ENCODE results near the gene SYTL2.

- no peak for TF ChIP-seq EZH2phosphoT487 (IDR thresholded peaks at IDR 0.05; ENCODE audit: borderline replicate concordance, low read length)
- TF ChIP-seq, protein P1, sequence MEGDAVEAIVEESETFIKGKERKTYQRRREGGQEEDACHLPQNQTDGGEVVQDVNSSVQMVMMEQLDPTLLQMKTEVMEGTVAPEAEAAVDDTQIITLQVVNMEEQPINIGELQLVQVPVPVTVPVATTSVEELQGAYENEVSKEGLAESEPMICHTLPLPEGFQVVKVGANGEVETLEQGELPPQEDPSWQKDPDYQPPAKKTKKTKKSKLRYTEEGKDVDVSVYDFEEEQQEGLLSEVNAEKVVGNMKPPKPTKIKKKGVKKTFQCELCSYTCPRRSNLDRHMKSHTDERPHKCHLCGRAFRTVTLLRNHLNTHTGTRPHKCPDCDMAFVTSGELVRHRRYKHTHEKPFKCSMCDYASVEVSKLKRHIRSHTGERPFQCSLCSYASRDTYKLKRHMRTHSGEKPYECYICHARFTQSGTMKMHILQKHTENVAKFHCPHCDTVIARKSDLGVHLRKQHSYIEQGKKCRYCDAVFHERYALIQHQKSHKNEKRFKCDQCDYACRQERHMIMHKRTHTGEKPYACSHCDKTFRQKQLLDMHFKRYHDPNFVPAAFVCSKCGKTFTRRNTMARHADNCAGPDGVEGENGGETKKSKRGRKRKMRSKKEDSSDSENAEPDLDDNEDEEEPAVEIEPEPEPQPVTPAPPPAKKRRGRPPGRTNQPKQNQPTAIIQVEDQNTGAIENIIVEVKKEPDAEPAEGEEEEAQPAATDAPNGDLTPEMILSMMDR (conservative IDR thresholded peaks at IDR 0.05; ENCODE audit: low read depth, low read length): no peak
Measured at GRCh38 chr11:85795712-85796487, 15.0 kb downstream of the SYTL2 start.

Measured in PC-3 (cell line).